ENCODE results near the gene LRRC75B. TPM values are rescaled to one million over a fixed set of nuclear protein-coding genes. Genes with fewer than 3 reads are reported as not detected.

Gene LRRC75B, protein sequence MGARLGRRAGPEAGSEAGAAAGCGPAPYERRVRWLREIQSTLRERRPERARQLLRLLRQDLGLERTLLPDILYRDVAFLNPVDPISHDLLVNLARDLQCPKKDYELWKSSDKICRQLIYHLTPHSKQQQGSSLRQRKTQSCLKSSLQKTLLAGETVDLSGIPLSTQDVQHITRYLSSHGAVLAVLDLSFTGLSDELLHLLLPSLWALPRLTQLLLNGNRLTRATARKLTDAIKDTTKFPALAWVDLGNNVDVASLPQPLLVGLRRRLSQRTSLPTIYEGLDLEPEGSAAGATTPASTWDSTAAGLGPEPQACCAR
- total RNA-seq (2022; extraction: Qiagen RNA extraction; ENCODE audit: low read depth) = 4.8 to 10.2 TPM (median 8.9 TPM) in 5 replicates

DNA sequence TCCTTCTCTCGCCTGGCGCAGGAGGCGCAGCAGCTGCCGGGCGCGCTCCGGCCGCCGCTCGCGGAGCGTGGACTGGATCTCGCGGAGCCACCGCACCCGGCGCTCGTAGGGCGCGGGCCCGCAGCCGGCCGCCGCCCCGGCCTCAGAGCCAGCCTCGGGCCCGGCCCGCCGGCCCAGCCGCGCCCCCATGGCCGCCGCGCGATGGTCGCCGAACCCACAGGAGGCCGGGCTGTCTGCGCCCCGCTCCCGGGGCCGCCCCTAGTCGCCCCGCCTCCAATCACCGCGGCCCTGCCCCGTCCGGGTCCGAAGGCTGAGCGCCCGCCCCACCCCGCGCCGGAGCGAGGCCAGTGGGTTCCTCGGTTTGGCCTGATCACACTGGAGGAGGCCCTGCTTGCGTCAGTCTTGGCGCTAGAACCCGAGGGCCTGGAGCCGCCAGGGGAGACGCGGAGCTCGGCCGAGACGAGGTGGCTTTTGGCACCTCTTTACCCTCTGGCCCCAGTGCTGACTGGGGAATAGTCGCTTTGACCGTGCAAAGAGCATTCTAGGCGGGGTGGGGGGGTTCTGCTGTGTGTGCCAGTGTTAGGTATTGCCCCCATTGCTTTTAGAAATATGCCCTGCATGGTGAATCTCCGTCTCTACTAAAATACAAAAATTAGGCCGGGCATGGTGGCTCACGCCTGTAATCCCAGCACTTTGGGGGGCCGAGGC is at the start of gene LRRC75B:
Gene LRRC75B, minus strand, starts transcription at position 223 of the 708 bp plus-strand sequence. Its CDS starts 34 bp downstream, at position 189.

DNA sequence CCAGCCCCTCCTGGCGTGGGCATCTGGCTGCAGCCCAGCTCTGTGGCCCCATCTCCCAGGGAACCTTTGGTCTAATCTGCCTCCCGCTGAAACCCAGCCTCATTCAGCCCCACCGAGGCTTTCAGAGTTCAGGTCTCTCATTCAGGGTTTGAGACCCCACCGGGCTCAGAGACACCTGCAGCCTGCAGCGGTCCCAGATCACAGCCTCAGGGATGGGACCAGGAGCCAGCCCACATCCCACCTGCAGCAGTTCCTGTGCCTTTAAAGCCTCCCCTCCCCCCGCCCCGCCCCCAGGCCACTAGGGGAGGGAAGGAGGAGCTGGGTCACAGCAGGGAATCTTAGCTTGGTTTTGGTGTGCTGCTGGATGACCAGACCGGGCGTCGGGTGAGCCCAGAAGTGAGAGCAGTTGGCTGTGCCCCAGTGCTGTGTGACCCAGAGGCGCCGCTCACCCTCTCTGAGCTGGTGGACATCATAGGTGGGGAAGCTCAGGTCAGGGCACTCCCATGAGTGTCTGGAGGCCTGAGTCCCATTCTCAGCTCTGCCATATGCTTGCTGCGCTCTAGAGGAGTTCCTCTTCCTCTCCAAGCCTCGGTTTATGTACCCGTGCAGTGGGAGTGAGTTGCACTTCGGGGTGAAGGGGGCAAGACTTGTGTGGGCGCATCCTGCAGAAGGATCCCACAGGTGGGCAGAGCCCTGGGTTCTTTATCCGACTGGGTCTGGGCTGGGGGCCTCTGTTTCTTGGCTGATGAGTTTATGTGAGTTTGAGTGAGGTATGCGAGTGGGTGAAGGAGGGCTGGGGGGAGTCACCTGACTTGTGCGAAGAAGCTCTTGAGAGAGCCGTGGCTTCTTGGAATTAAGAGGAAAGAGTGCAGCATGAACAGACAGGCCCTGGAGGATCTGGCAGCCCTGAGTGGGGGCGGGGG is 10.2 kb upstream of the LRRC75B start, which contains the start of gene GGT1:
Gene GGT1, plus strand, starts transcription at position 347 of the 923 bp plus-strand sequence. CDS start 7,889 bp downstream, outside the sequence.

DNA sequence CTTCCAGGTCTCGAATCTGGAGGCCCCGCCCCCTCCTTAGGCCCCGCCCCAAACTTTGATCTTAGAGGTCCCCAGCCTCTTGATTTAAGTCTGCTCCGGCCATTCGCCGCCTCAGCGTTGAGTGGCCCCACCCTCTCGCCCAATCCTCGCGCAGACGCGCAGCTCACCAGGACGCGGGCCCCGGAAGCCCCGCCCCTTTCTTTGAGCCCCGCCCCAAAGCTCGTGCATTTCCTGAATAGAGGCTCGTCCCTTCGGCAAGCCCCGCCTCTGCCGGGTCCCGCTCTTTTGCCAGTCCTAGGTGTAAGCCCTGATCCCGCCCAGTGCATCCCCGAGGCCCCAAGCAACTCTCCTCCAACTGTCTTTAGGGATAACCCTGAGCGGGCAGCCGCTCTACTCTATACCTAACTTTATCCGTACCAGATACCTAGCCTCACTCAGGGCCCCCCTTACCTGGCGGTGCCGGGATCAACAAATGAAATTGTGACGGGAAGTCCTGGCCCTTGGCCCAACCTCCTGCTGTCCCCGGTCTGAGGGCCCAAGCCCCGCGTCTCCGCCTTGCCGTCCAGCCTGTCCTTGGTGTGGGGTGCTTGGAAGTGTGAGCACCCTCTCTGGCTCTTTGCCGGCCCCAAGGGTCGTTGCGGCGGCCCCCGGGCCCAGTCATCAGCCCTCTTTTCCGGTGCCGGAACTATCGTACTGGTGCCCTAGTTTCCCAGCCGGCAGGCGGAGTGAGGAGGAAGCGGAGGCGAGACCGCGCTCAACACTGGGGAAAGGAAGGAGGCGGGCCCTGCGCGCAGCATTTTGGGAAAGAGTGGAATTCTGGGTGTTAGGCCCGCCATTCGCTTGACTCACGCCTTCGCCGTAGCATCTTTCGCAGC is 37.5 kb downstream of the LRRC75B start, which contains the start of gene SNRPD3:
Gene SNRPD3, plus strand, starts transcription at position 835 of the 875 bp plus-strand sequence. CDS start 1,676 bp downstream, outside the sequence.

DNA sequence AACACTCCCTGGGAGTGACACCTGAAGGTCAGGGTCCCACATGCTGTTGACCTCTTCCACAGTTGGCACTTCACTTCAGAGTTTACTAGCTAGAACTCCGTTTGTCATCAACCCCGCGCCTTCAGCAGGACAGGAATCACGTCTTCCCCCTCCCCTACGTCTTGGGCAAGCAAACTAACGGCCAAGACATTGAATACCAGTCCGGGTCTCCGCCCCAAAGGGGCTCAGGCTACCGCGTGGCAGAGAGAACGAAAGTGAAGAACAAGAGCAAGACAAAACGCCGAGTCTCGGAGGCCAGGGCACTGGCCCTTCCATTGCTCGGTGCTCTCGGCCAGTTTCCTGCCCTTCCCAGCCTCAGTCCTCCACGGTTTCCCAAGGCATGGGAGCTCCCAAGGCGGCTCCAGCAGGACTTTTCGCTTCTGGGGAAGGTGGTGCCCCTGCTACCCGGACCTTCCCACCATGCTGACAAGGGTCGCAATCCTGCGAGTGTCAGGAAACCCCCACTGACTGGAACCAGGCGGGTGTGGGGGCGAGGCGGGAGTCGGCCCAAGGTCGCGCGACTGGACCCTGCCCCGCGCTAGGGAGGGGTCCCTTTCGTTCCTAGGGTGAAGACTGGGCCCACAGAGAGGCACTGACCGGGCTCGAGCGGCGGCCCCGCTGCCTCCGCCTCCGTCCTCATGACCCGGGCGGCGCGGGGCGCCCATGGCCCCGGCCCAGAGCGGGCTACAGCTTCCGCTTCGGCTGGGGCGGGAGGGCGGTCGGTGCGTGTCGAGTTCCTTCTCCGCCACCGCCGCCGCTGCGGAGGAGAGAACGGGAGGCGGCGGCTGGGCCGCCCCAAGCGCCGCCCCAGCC is 38.3 kb downstream of the LRRC75B start, which contains the start of gene GUCD1:
Gene GUCD1, minus strand, starts transcription at position 826 of the 852 bp plus-strand sequence. Its CDS starts 147 bp downstream, at position 679.

Other genes with a start within 250 kb of the LRRC75B start
- gene ADORA2A, start 165.5 kb downstream of the LRRC75B start, total RNA-seq (2022; extraction: Qiagen RNA extraction; ENCODE audit: low read depth) = 0.71 to 1.5 TPM (median 0.94 TPM) in 5 replicates
- gene UPB1, start 97.7 kb downstream of the LRRC75B start, total RNA-seq (2022; extraction: Qiagen RNA extraction; ENCODE audit: low read depth) = not detected in 5 replicates
- 45.0 to 52.1 TPM (median 49.2 TPM) in 5 replicates for gene GUCD1, start 37.9 kb downstream of the LRRC75B start, total RNA-seq (2022; extraction: Qiagen RNA extraction; ENCODE audit: low read depth)
- 142 to 280 TPM (median 171 TPM) in 5 replicates for gene SNRPD3, start 37.1 kb downstream of the LRRC75B start, total RNA-seq (2022; extraction: Qiagen RNA extraction; ENCODE audit: low read depth)
- gene GGT1, start 10.1 kb upstream of the LRRC75B start, total RNA-seq (2022; extraction: Qiagen RNA extraction; ENCODE audit: low read depth) = 82.2 to 110 TPM (median 102 TPM) in 5 replicates
- gene PIWIL3, start 181.6 kb upstream of the LRRC75B start, total RNA-seq (2022; extraction: Qiagen RNA extraction; ENCODE audit: low read depth) = not detected in 5 replicates
- gene SGSM1, start 213.1 kb upstream of the LRRC75B start, total RNA-seq (2022; extraction: Qiagen RNA extraction; ENCODE audit: low read depth) = 0.27 to 0.45 TPM (median 0.30 TPM) in 5 replicates

All from A549 treated with RU486 at 1 μM for 4 hours (cell line).